Thoracic aorta (tissue), 2 donors: ENCODE data around the gene TECR. TPM values are rescaled to one million over a fixed set of nuclear protein-coding genes. Genes with fewer than 3 reads are reported as not detected.
"Not testable (repeated sequence)": the region's sequence is repeated elsewhere in the genome, so short reads cannot be mapped to it uniquely, and the experiment has no call there.

Source experiments
- ATAC-seq: fragments of 150-250 bp; one replicate; pipeline ENCODE4 v1.8.0; 2017; ENCODE audit warnings: low read depth; ENCODE audit not compliant: insufficient number of reproducible peaks, low FRiP score
- DNase-seq: peaks from one replicate; pipeline ENCODE4 v3.0.0-alpha.2; 2020; ENCODE audit warnings: low spot score
- H3K27ac ChIP-seq, 2 donors: fragments of 200-600 bp; sonication (generic); 1 replicate in 1 of 2; 2 replicates in 1 of 2; pipeline ENCODE4 v1.5.1; 2016; ENCODE audit warnings: mild to moderate bottlenecking in 2 of 2, moderate library complexity in 2 of 2
- H3K27me3 ChIP-seq: fragments of 200-600 bp; sonication (generic); replicated peaks from 2 replicates; pipeline ENCODE4 v1.6.0; 2016; ENCODE audit warnings: mild to moderate bottlenecking; ENCODE audit not compliant: insufficient read depth
- H3K36me3 ChIP-seq: fragments of 200-600 bp; sonication (generic); one replicate; pipeline ENCODE4 v1.5.1; 2016
- H3K4me1 ChIP-seq, 2 donors: fragments of 200-600 bp; sonication (generic); 1 replicate in 1 of 2; 2 replicates in 1 of 2; pipeline versions ENCODE4 v1.5.1 to v1.6.0; 2016; ENCODE audit warnings: low read depth in 2 of 2, mild to moderate bottlenecking in 1 of 2; ENCODE audit not compliant: control insufficient read depth in 1 of 2
- H3K4me3 ChIP-seq: fragments of 200-600 bp; sonication (generic); 2 replicates; pipeline ENCODE4 v1.5.1; 2016; ENCODE audit warnings: mild to moderate bottlenecking
- H3K9me3 ChIP-seq: fragments of 200-600 bp; sonication (generic); 2 replicates; pipeline ENCODE4 v1.5.1; 2016
- CTCF ChIP-seq: fragments of 200-600 bp; sonication (generic); IDR thresholded peaks from one replicate; pipeline ENCODE4 v1.5.1; 2019; ENCODE audit warnings: antibody characterized with exemption
- total RNA-seq, 2 donors: library from RNA; depleted of rRNA; stranded (reverse); fragments of >200 nt; gene quantifications; one replicate each; pipeline versions ENCODE4 v1.1.0 to v1.2.3, GENCODE V29; 2016

The TECR gene
- total RNA-seq, 2 donors from 2014 or later: 35.6 to 37.6 TPM

- no peaks in the 10 kb centered on the region for H3K4me1 ChIP-seq
- H3K4me3 ChIP-seq: no peak overlapping the region
- no peak overlapping the region for H3K27ac ChIP-seq
- no peaks in the 10 kb centered on the region for H3K27me3 ChIP-seq
- H3K9me3 ChIP-seq: no peaks in the 10 kb centered on the region
- no peak for DNase-seq
- H3K36me3 ChIP-seq: no peaks in the 10 kb centered on the region
- no peak for TF ChIP-seq CTCF
- ATAC-seq: no peak
Observed at GRCh38 chr19:14599548-14600147, 70.3 kb downstream of the TECR start.

- no peaks in the 10 kb centered on the region for H3K27me3 ChIP-seq
- ATAC-seq: no peak
Observed at GRCh38 chr19:14603990-14604387, 74.6 kb downstream of the TECR start.

GRCh38 chr19:14606627-14607026 lies 77.2 kb downstream of the TECR start:
- ATAC-seq (no peak), DNase-seq (no peak)
- no peaks in the 10 kb centered on the region for H3K27me3 ChIP-seq
- H3K27ac ChIP-seq: no peak overlapping the region
- no peak for TF ChIP-seq CTCF
- no peaks in the 10 kb centered on the region for H3K4me1 ChIP-seq
- no peaks in the 10 kb centered on the region for H3K9me3 ChIP-seq
- no peak overlapping the region for H3K4me3 ChIP-seq
- no peaks in the 10 kb centered on the region for H3K36me3 ChIP-seq

More at GRCh38 chr19:14603990-14604387, 74.6 kb downstream of the TECR start:
- H3K36me3 ChIP-seq: no peaks in the 10 kb centered on the region
- no peak overlapping the region for H3K27ac ChIP-seq
- no peak for TF ChIP-seq CTCF
- no peak overlapping the region for H3K4me3 ChIP-seq
- DNase-seq: no peak
- H3K9me3 ChIP-seq: no peaks in the 10 kb centered on the region
- H3K4me1 ChIP-seq: no peaks in the 10 kb centered on the region

GRCh38 chr19:14611051-14611450 lies 81.7 kb downstream of the TECR start:
- no peak for ATAC-seq
- H3K27ac ChIP-seq: no peak overlapping the region

GRCh38 chr19:14612242-14612641 lies 82.8 kb downstream of the TECR start:
- H3K4me3 ChIP-seq, DNase-seq, H3K4me1 ChIP-seq, ATAC-seq, H3K27me3 ChIP-seq, H3K9me3 ChIP-seq, H3K27ac ChIP-seq, H3K36me3 ChIP-seq: not testable (repeated sequence)

More at GRCh38 chr19:14611051-14611450, 81.7 kb downstream of the TECR start:
- H3K4me1 ChIP-seq: no peaks in the 10 kb centered on the region
- H3K27me3 ChIP-seq: no peaks in the 10 kb centered on the region
- no peak for DNase-seq
- H3K36me3 ChIP-seq: no peaks in the 10 kb centered on the region
- TF ChIP-seq CTCF: no peak
- no peaks in the 10 kb centered on the region for H3K9me3 ChIP-seq
- H3K4me3 ChIP-seq: no peak overlapping the region

- ATAC-seq: no peak
- no peak for TF ChIP-seq CTCF
- H3K9me3 ChIP-seq: no peaks in the 10 kb centered on the region
- no peaks in the 10 kb centered on the region for H3K36me3 ChIP-seq
- H3K4me3 ChIP-seq: no peak overlapping the region
- H3K27ac ChIP-seq: no peak overlapping the region
- H3K27me3 ChIP-seq: no peaks in the 10 kb centered on the region
- no peaks in the 10 kb centered on the region for H3K4me1 ChIP-seq
- DNase-seq: no peak
Observed at GRCh38 chr19:14612657-14613056, 83.3 kb downstream of the TECR start.

- not testable (repeated sequence) for H3K27me3 ChIP-seq, ATAC-seq, H3K36me3 ChIP-seq, H3K4me3 ChIP-seq, H3K4me1 ChIP-seq, H3K9me3 ChIP-seq, DNase-seq, H3K27ac ChIP-seq
Observed at GRCh38 chr19:14613399-14614098, 84.2 kb downstream of the TECR start.
